Loucy (cell line): ENCODE measurements around the gene VPS51.

Experiments used
- H2AFZ ChIP-seq: fragments of 200-600 bp; sonication (generic); 2 replicates; pipeline ENCODE4 v1.6.0; 2016; ENCODE audit warnings: antibody characterized with exemption, mild to moderate bottlenecking, low read length, moderate library complexity
- H3F3A ChIP-seq: fragments of 200-600 bp; 2 replicates; pipeline ENCODE4 v1.6.0; 2016; ENCODE audit warnings: antibody characterized with exemption, low read depth, mild to moderate bottlenecking
- H3K27me3 ChIP-seq: fragments of 200-600 bp; sonication (generic); 2 replicates; pipeline ENCODE4 v1.6.1; 2014; ENCODE audit warnings: low read length, mild to moderate bottlenecking; ENCODE audit not compliant: insufficient read depth, poor library complexity, severe bottlenecking
- H3K36me3 ChIP-seq: fragments of 200-600 bp; sonication (generic); 2 replicates; pipeline ENCODE4 v1.6.1; 2016; ENCODE audit warnings: low read length; ENCODE audit not compliant: insufficient read depth
- H3K4me1 ChIP-seq: fragments of 200-600 bp; sonication (generic); 2 replicates; pipeline ENCODE4 v1.5.1; 2014; ENCODE audit warnings: low read length, mild to moderate bottlenecking; ENCODE audit not compliant: insufficient read depth, poor library complexity, severe bottlenecking
- H3K4me2 ChIP-seq: fragments of 200-600 bp; sonication (generic); 2 replicates; pipeline ENCODE4 v1.6.0; 2014; ENCODE audit warnings: antibody characterized with exemption, low read length, low read depth, mild to moderate bottlenecking; ENCODE audit not compliant: poor library complexity, severe bottlenecking
- H3K4me3 ChIP-seq: fragments of 200-600 bp; sonication (generic); 2 replicates; pipeline ENCODE4 v1.5.1; 2014; ENCODE audit warnings: low read length, mild to moderate bottlenecking, mixed read lengths; ENCODE audit not compliant: poor library complexity, severe bottlenecking
- H3K79me2 ChIP-seq: fragments of 200-600 bp; sonication (generic); 2 replicates; pipeline ENCODE4 v1.6.1; 2014; ENCODE audit warnings: low read length; ENCODE audit not compliant: insufficient read depth
- H3K9ac ChIP-seq: fragments of 200-600 bp; sonication (generic); 2 replicates; pipeline ENCODE4 v1.6.0; 2014; ENCODE audit warnings: mild to moderate bottlenecking, low read depth, low read length, moderate library complexity; ENCODE audit not compliant: poor library complexity, severe bottlenecking
- H3K9me2 ChIP-seq: fragments of 200-600 bp; sonication (generic); replicated peaks from 2 replicates; pipeline ENCODE4 v1.6.1; 2016; ENCODE audit warnings: low read depth, low read length, mixed read lengths
- H3K9me3 ChIP-seq: fragments of 200-600 bp; sonication (generic); 2 replicates; pipeline ENCODE4 v1.6.1; 2014; ENCODE audit warnings: mild to moderate bottlenecking, antibody characterized with exemption, low read length, low read depth; ENCODE audit not compliant: insufficient read depth
- H4K20me1 ChIP-seq: fragments of 200-600 bp; sonication (generic); 2 replicates; pipeline ENCODE4 v1.6.0; 2014; ENCODE audit warnings: antibody characterized with exemption, low read length, mild to moderate bottlenecking; ENCODE audit not compliant: insufficient read depth, poor library complexity, severe bottlenecking
- CTCF ChIP-seq: fragments of 200-600 bp; sonication (generic); conservative IDR thresholded peaks from 2 replicates; pipeline ENCODE4 v1.5.1; 2014; ENCODE audit warnings: mild to moderate bottlenecking, antibody characterized with exemption, low read length
- EZH2phosphoT487 ChIP-seq: fragments of 200-600 bp; IDR thresholded peaks from 2 replicates; pipeline ENCODE4 v1.6.1; 2018; ENCODE audit warnings: antibody characterized with exemption, mild to moderate bottlenecking, moderate library complexity, borderline replicate concordance

The VPS51 gene

GRCh38 chr11:65059523-65059922, 36.5 kb upstream of the VPS51 start:
- Histone ChIP-seq H3K79me2 (no peaks in the 10 kb centered on the region), H3K9me2 (no peaks in the 10 kb centered on the region), H3K4me2 (no peak overlapping the region), H3K9ac (no peak overlapping the region), H3K36me3 (no peaks in the 10 kb centered on the region), H3F3A (no peaks in the 10 kb centered on the region), H3K4me3 (no peak overlapping the region), H3K4me1 (no peaks in the 10 kb centered on the region), H3K27me3 (no peaks in the 10 kb centered on the region), H3K9me3 (no peaks in the 10 kb centered on the region), H4K20me1 (no peaks in the 10 kb centered on the region), H2AFZ (no peak overlapping the region; the same call in 1 of the 2 replicates)
- no peak for TF ChIP-seq CTCF
- TF ChIP-seq EZH2phosphoT487 = no peak

GRCh38 chr11:65059959-65060824, 35.8 kb upstream of the VPS51 start:
- Histone ChIP-seq H3K4me1 (no peaks in the 10 kb centered on the region), H2AFZ (peak overlapping the region; percentile 32; the same call in 1 of the 2 replicates), H3K4me2 (no peak overlapping the region), H3K9ac (no peak overlapping the region), H3K79me2 (no peaks in the 10 kb centered on the region), H3K27me3 (no peaks in the 10 kb centered on the region), H4K20me1 (no peaks in the 10 kb centered on the region), H3F3A (no peaks in the 10 kb centered on the region), H3K36me3 (no peaks in the 10 kb centered on the region), H3K4me3 (no peak overlapping the region), H3K9me3 (no peaks in the 10 kb centered on the region), H3K9me2 (no peaks in the 10 kb centered on the region)
- TF ChIP-seq EZH2phosphoT487 = no peak
- no peak for TF ChIP-seq CTCF

GRCh38 chr11:65060913-65061408, 35.1 kb upstream of the VPS51 start:
- Histone ChIP-seq H3K4me1 (no peaks in the 10 kb centered on the region), H3K27me3 (no peaks in the 10 kb centered on the region), H3K4me3 (no peak overlapping the region), H4K20me1 (no peaks in the 10 kb centered on the region), H2AFZ (no peak overlapping the region), H3K4me2 (no peak overlapping the region), H3K9me2 (no peaks in the 10 kb centered on the region), H3K9ac (no peak overlapping the region), H3K9me3 (no peaks in the 10 kb centered on the region), H3K79me2 (no peaks in the 10 kb centered on the region), H3F3A (no peaks in the 10 kb centered on the region), H3K36me3 (no peaks in the 10 kb centered on the region)
- no peak for TF ChIP-seq EZH2phosphoT487
- TF ChIP-seq CTCF = peak; percentile 45
